PC-9 (cell line): ENCODE measurements around the gene IL10RB. TPM values are rescaled to one million over a fixed set of nuclear protein-coding genes. Genes with fewer than 3 reads are reported as not detected.

Source experiments
- BruUV-seq: library from RNA; stranded (reverse); fragments of 400-500 nt; replicated peaks from 2 replicates; lab custom pipeline; 2021; lab: Mats Ljungman, UMichigan
- CTCF ChIA-PET: fragments of 300-600 bp; sonication (Branson Sonifier 250); formaldehyde crosslinking; loops from one replicate; lab custom pipeline; 2022; ENCODE audit warnings: antibody characterized with exemption; lab: Charles Lee
- POLR2A ChIA-PET: fragments of 300-600 bp; sonication (Branson Sonifier 250); formaldehyde crosslinking; loops from one replicate; lab custom pipeline; 2022; ENCODE audit warnings: antibody characterized with exemption; ENCODE audit not compliant: unreplicated experiment; lab: Charles Lee
- DNase-seq, 2 experiments: peaks; one replicate each; pipeline versions ENCODE4 v3.0.0 to v3.0.0-alpha.2; 2015 to 2022; ENCODE audit warnings: mixed read lengths in 1 of 2
- H2AFZ ChIP-seq: fragments of 200-600 bp; sonication (generic); 2 replicates; pipeline ENCODE4 v1.8.1; 2017; ENCODE audit warnings: antibody characterized with exemption
- H3F3A ChIP-seq: fragments of 200-600 bp; sonication (generic); 2 replicates; pipeline ENCODE4 v1.8.1; 2017; ENCODE audit warnings: antibody characterized with exemption, mild to moderate bottlenecking, low read depth; ENCODE audit not compliant: insufficient read depth
- H3K27ac ChIP-seq: fragments of 200-600 bp; sonication (generic); 2 replicates; pipeline ENCODE4 v1.6.1; 2016; ENCODE audit warnings: mixed run types
- H3K27me3 ChIP-seq: fragments of 200-600 bp; sonication (generic); 2 replicates; pipeline ENCODE4 v1.6.1; 2016; ENCODE audit warnings: low read depth, mixed run types; ENCODE audit not compliant: insufficient read depth
- H3K36me3 ChIP-seq: fragments of 200-600 bp; sonication (generic); 2 replicates; pipeline ENCODE4 v1.6.1; 2016; ENCODE audit warnings: low read depth, mixed run types
- H3K4me1 ChIP-seq: fragments of 200-600 bp; sonication (generic); replicated peaks from 2 replicates; pipeline ENCODE4 v1.6.1; 2016; ENCODE audit warnings: mixed run types; ENCODE audit not compliant: insufficient read depth
- H3K4me2 ChIP-seq: fragments of 200-600 bp; sonication (generic); 2 replicates; pipeline ENCODE4 v1.6.1; 2017; ENCODE audit warnings: mixed run types
- H3K4me3 ChIP-seq: fragments of 200-600 bp; sonication (generic); 2 replicates; pipeline ENCODE4 v1.6.1; 2016; ENCODE audit warnings: mixed run types
- H3K79me2 ChIP-seq: fragments of 200-600 bp; sonication (generic); 2 replicates; pipeline ENCODE4 v1.6.1; 2017; ENCODE audit warnings: low read depth, mixed run types
- H3K9me2 ChIP-seq: fragments of 200-600 bp; sonication (generic); 2 replicates; pipeline ENCODE4 v1.8.1; 2017; ENCODE audit warnings: mild to moderate bottlenecking; ENCODE audit not compliant: insufficient read depth
- H3K9me3 ChIP-seq: fragments of 200-600 bp; sonication (generic); 2 replicates; pipeline ENCODE4 v1.8.1; 2016; ENCODE audit warnings: low read depth; ENCODE audit not compliant: insufficient read depth
- H4K20me1 ChIP-seq: fragments of 200-600 bp; sonication (generic); 2 replicates; pipeline ENCODE4 v1.8.1; 2017; ENCODE audit not compliant: insufficient read depth
- CTCF ChIP-seq: fragments of 200-600 bp; sonication (generic); conservative IDR thresholded peaks from 2 replicates; pipeline ENCODE4 v1.6.1; 2017; ENCODE audit warnings: mixed run types, antibody characterized with exemption, mild to moderate bottlenecking, moderate library complexity
- EZH2 ChIP-seq: fragments of 200-600 bp; sonication (generic); IDR thresholded peaks from 2 replicates; pipeline ENCODE4 v1.8.0; 2017; ENCODE audit warnings: antibody characterized with exemption, low read depth
- intact Hi-C: fragments of 100-400 bp; cut with micrococcal nuclease; formaldehyde crosslinking; loops from one replicate; pipeline ENCODE4 v1.10.0; 2022; ENCODE audit not compliant: unreplicated experiment
- total RNA-seq: library from RNA; stranded (reverse); gene quantifications from 2 replicates; pipeline ENCODE4 v1.2.3, GENCODE V29; 2021

The IL10RB gene
- total RNA-seq, 1 experiment from 2014 or later, result 18.3 TPM

- Histone ChIP-seq H3K27ac (no peak overlapping the region), H3K79me2 (no peaks in the 10 kb centered on the region), H3K9me2 (no peaks in the 10 kb centered on the region), H3K27me3 (no peaks in the 10 kb centered on the region), H3K4me2 (no peak overlapping the region), H3K9me3 (no peaks in the 10 kb centered on the region), H3F3A (no peaks in the 10 kb centered on the region), H3K4me3 (no peak overlapping the region), H3K4me1 (peaks cover 10% of the 10 kb centered on the region), H2AFZ (no peak overlapping the region), H3K36me3 (no peaks in the 10 kb centered on the region), H4K20me1 (no peaks in the 10 kb centered on the region)
- TF ChIP-seq CTCF, result no peak
- no peak for TF ChIP-seq EZH2
- intact Hi-C loops, result no loop called here
- CTCF ChIA-PET, result no interaction called here
- POLR2A ChIA-PET, result no interaction called here
- no peak for DNase-seq
- BruUV-seq, result no TSS peak
Observed at GRCh38 chr21:33300701-33301631, 34.8 kb downstream of the IL10RB start.

- Histone ChIP-seq H3K36me3 (no peaks in the 10 kb centered on the region), H3K4me1 (peaks cover 10% of the 10 kb centered on the region), H3K27ac (no peak overlapping the region), H3K79me2 (no peaks in the 10 kb centered on the region), H3K9me2 (no peaks in the 10 kb centered on the region), H2AFZ (no peak overlapping the region), H3K4me3 (no peak overlapping the region), H3K27me3 (no peaks in the 10 kb centered on the region), H3K4me2 (no peak overlapping the region), H4K20me1 (no peaks in the 10 kb centered on the region), H3F3A (no peaks in the 10 kb centered on the region), H3K9me3 (no peaks in the 10 kb centered on the region)
- intact Hi-C loops, result no loop called here
- ChIA-PET POLR2A (no interaction called here), CTCF (no interaction called here)
- BruUV-seq, result no TSS peak
- TF ChIP-seq EZH2, result no peak
- TF ChIP-seq CTCF, result no peak
- DNase-seq, result no peak
Observed at GRCh38 chr21:33301632-33302002, 35.5 kb downstream of the IL10RB start.

GRCh38 chr21:33302055-33302454 lies 35.9 kb downstream of the IL10RB start:
- Histone ChIP-seq H3K9me3 (no peaks in the 10 kb centered on the region), H3K27ac (no peak overlapping the region), H3F3A (no peaks in the 10 kb centered on the region), H3K4me3 (no peak overlapping the region), H2AFZ (no peak overlapping the region), H3K4me2 (no peak overlapping the region), H4K20me1 (no peaks in the 10 kb centered on the region), H3K27me3 (no peaks in the 10 kb centered on the region), H3K9me2 (no peaks in the 10 kb centered on the region), H3K79me2 (no peaks in the 10 kb centered on the region), H3K4me1 (peaks cover 10% of the 10 kb centered on the region), H3K36me3 (no peaks in the 10 kb centered on the region)
- ChIA-PET POLR2A (no interaction called here), CTCF (no interaction called here)
- no peak for DNase-seq
- BruUV-seq, result no TSS peak
- TF ChIP-seq EZH2 (no peak), CTCF (no peak)
- intact Hi-C loops, result no loop called here
